Astrocyte (in vitro differentiated cells and primary cell): ENCODE results near the gene CA7.

ENCODE experiments used
- EZH2 ChIP-seq: IDR thresholded peaks from 2 replicates; pipeline ENCODE4 v1.6.1; 2012; ENCODE audit warnings: mild to moderate bottlenecking, low read length, inconsistent platforms; ENCODE audit not compliant: insufficient read depth
- TF ChIP-seq, protein P1 (sequence below): IDR thresholded peaks from 2 replicates; pipeline ENCODE4 v1.5.1; 2011; ENCODE audit warnings: low read depth, mild to moderate bottlenecking, inconsistent platforms, low read length, moderate library complexity; ENCODE audit not compliant: insufficient read depth

DNA sequence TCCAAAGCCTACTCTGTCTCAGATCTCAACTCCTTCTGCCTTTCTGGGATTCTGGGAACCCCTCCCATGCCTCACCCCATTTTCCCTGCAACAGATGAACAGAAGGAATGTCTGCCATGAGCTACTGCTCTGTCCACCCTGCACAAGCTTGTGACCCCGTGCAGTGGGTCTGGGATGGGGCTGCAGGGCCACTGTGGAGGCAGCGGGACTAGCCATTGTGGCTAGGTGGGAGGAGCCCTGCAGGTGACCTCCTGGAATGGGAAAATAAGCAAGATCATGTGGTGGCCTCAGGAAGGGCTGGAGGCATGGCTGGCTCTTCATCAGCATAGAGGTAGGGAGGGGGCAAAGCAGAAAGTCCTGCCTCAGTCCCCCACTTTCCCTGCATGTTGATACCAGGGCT is 49.8 kb downstream of the CA7 start:
- TF ChIP-seq, protein P1, sequence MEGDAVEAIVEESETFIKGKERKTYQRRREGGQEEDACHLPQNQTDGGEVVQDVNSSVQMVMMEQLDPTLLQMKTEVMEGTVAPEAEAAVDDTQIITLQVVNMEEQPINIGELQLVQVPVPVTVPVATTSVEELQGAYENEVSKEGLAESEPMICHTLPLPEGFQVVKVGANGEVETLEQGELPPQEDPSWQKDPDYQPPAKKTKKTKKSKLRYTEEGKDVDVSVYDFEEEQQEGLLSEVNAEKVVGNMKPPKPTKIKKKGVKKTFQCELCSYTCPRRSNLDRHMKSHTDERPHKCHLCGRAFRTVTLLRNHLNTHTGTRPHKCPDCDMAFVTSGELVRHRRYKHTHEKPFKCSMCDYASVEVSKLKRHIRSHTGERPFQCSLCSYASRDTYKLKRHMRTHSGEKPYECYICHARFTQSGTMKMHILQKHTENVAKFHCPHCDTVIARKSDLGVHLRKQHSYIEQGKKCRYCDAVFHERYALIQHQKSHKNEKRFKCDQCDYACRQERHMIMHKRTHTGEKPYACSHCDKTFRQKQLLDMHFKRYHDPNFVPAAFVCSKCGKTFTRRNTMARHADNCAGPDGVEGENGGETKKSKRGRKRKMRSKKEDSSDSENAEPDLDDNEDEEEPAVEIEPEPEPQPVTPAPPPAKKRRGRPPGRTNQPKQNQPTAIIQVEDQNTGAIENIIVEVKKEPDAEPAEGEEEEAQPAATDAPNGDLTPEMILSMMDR: no peak
- TF ChIP-seq EZH2: no peak
